ENCODE results near the gene PRICKLE4. TPM values are rescaled to one million over a fixed set of nuclear protein-coding genes. Genes with fewer than 3 reads are reported as not detected.

PRICKLE4 gene, protein sequence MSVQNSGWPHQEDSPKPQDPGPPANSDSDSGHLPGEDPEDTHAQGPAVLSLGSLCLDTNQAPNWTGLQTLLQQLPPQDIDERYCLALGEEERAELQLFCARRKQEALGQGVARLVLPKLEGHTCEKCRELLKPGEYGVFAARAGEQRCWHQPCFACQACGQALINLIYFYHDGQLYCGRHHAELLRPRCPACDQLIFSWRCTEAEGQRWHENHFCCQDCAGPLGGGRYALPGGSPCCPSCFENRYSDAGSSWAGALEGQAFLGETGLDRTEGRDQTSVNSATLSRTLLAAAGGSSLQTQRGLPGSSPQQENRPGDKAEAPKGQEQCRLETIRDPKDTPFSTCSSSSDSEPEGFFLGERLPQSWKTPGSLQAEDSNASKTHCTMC
- polyA plus RNA-seq: 1.3 TPM in 1 of 2 replicates, not detected in the other
- not detected in 2 replicates for polyA minus RNA-seq

GRCh38 chr6:41780551-41781365, at the start of gene PRICKLE4:
Gene PRICKLE4, plus strand, starts transcription at chr6:41780782. Its CDS starts 2,692 bp downstream, at chr6:41783474.
- no peaks in the 10 kb centered on the region for H3K27me3 ChIP-seq (ENCODE audit: insufficient read depth, low read depth, low read length)
- peak within 1 kb of the TSS; percentile 79 for H3K9ac ChIP-seq (ENCODE audit: low read length)
- no peaks in the 10 kb centered on the region for H3K36me3 ChIP-seq (ENCODE audit: insufficient read depth, low read length)
- H3K9me2 ChIP-seq (ENCODE audit: insufficient read depth, low read length): no peaks in the 10 kb centered on the region
- H3K4me2 ChIP-seq (ENCODE audit: low read length): peak within 1 kb of the TSS; percentile 76
- H3K4me3 ChIP-seq (ENCODE audit: low read length): peak within 1 kb of the TSS; percentile 86
- no peak within 1 kb of the TSS for H3K27ac ChIP-seq (ENCODE audit: low read length)
- no peaks in the 10 kb centered on the region for H3K79me2 ChIP-seq (replicated peaks; ENCODE audit: insufficient read depth, low read length)
- TF ChIP-seq EP300 (conservative IDR thresholded peaks at IDR 0.05; ENCODE audit: poor library complexity, severe bottlenecking): no peak
- no peak for TF ChIP-seq TAF1 (IDR thresholded peaks at IDR 0.05; ENCODE audit: low read depth)
- no peak for TF ChIP-seq SMC3 (conservative IDR thresholded peaks at IDR 0.05; ENCODE audit: poor library complexity)
- no peak for TF ChIP-seq RAD21 (conservative IDR thresholded peaks at IDR 0.05)
- TF ChIP-seq MXI1 (conservative IDR thresholded peaks at IDR 0.05; ENCODE audit: poor library complexity, severe bottlenecking): no peak
- TF ChIP-seq REST (IDR thresholded peaks at IDR 0.05; ENCODE audit: borderline replicate concordance): no peak
- no peak for TF ChIP-seq CTCF (IDR thresholded peaks at IDR 0.05; ENCODE audit: poor library complexity, severe bottlenecking)
- no peak for TF ChIP-seq POLR2AphosphoS5 (IDR thresholded peaks at IDR 0.05)
- H3F3A ChIP-seq (ENCODE audit: insufficient read depth, low read length, poor library complexity, severe bottlenecking): no peaks in the 10 kb centered on the region
- H3K9me3 ChIP-seq (ENCODE audit: low read length): no peaks in the 10 kb centered on the region
- H2AFZ ChIP-seq (ENCODE audit: low read depth, low read length): peak within 1 kb of the TSS; percentile 80
- H4K20me1 ChIP-seq (ENCODE audit: insufficient read depth): no peaks in the 10 kb centered on the region

- no peak overlapping the region for H3K4me3 ChIP-seq (ENCODE audit: low read length)
- no peak overlapping the region for H2AFZ ChIP-seq (ENCODE audit: low read depth, low read length)
- H3K79me2 ChIP-seq (replicated peaks; ENCODE audit: insufficient read depth, low read length): no peaks in the 10 kb centered on the region
- no peaks in the 10 kb centered on the region for H3K36me3 ChIP-seq (ENCODE audit: insufficient read depth, low read length)
- no peak overlapping the region for H3K27ac ChIP-seq (ENCODE audit: low read length)
- H3F3A ChIP-seq (ENCODE audit: insufficient read depth, low read length, poor library complexity, severe bottlenecking): no peaks in the 10 kb centered on the region
- TF ChIP-seq MXI1 (conservative IDR thresholded peaks at IDR 0.05; ENCODE audit: poor library complexity, severe bottlenecking): no peak
- no peaks in the 10 kb centered on the region for H4K20me1 ChIP-seq (ENCODE audit: insufficient read depth)
- H3K9me3 ChIP-seq (ENCODE audit: low read length): no peaks in the 10 kb centered on the region
- H3K4me2 ChIP-seq (ENCODE audit: low read length): no peak overlapping the region
- no peak overlapping the region for H3K9ac ChIP-seq (ENCODE audit: low read length)
- H3K27me3 ChIP-seq (ENCODE audit: insufficient read depth, low read depth, low read length): peaks cover 22% of the 10 kb centered on the region
- no peaks in the 10 kb centered on the region for H3K9me2 ChIP-seq (ENCODE audit: insufficient read depth, low read length)
Measured at GRCh38 chr6:41731561-41732086, 49.0 kb upstream of the PRICKLE4 start.
